HepG2 (cell line): ENCODE measurements around the gene TBCCD1. TPM values are rescaled to one million over a fixed set of nuclear protein-coding genes. Genes with fewer than 3 reads are reported as not detected.

ENCODE experiments used
- BORCS8-MEF2B ChIP-seq: sonication (generic); formaldehyde crosslinking; IDR thresholded peaks from 2 replicates; pipeline ENCODE4 v1.8.0; 2022; ENCODE audit warnings: mild to moderate bottlenecking, missing genetic modification reagents
- CBFB ChIP-seq: sonication (generic); formaldehyde crosslinking; IDR thresholded peaks from 2 replicates; pipeline ENCODE4 v1.4.0; 2020; ENCODE audit warnings: missing genetic modification reagents
- CENPT ChIP-seq: sonication (generic); formaldehyde crosslinking; IDR thresholded peaks from 2 replicates; pipeline ENCODE4 v1.8.0; 2022; ENCODE audit warnings: low read depth, mild to moderate bottlenecking, moderate library complexity, missing genetic modification reagents
- GPN1 ChIP-seq: sonication (generic); formaldehyde crosslinking; IDR thresholded peaks from 2 replicates; pipeline ENCODE4 v1.5.1; 2020; ENCODE audit warnings: missing genetic modification reagents, borderline replicate concordance
- HES4 ChIP-seq: sonication (generic); formaldehyde crosslinking; IDR thresholded peaks from 2 replicates; pipeline ENCODE4 v1.9.0; 2021; ENCODE audit warnings: mild to moderate bottlenecking, missing genetic modification reagents, borderline replicate concordance
- HNF1B ChIP-seq: sonication (generic); formaldehyde crosslinking; IDR thresholded peaks from 2 replicates; pipeline ENCODE4 v1.5.1; 2020; ENCODE audit warnings: mild to moderate bottlenecking, moderate library complexity, missing genetic modification reagents
- HOXA5 ChIP-seq: sonication (generic); formaldehyde crosslinking; IDR thresholded peaks from 2 replicates; pipeline ENCODE4 v1.4.0; 2020; ENCODE audit warnings: missing genetic modification reagents
- KLF6 ChIP-seq: IDR thresholded peaks from 2 replicates; pipeline ENCODE4 v1.8.0; 2016; ENCODE audit warnings: missing biosample characterization, missing genetic modification reagents
- PRMT3 ChIP-seq: sonication (generic); formaldehyde crosslinking; IDR thresholded peaks from 2 replicates; pipeline ENCODE4 v1.8.1; 2022; ENCODE audit warnings: low read depth, mild to moderate bottlenecking, moderate library complexity, missing genetic modification reagents, borderline replicate concordance
- RFX5 ChIP-seq: IDR thresholded peaks from 2 replicates; pipeline ENCODE4 v1.6.1; 2011; ENCODE audit warnings: low read depth, low read length, improper control_type of control experiment
- YEATS2 ChIP-seq: sonication (generic); formaldehyde crosslinking; IDR thresholded peaks from 2 replicates; pipeline ENCODE4 v1.4.0; 2020; ENCODE audit warnings: missing genetic modification reagents, borderline replicate concordance
- ZBTB42 ChIP-seq: sonication (generic); formaldehyde crosslinking; IDR thresholded peaks from 2 replicates; pipeline ENCODE4 v1.5.0; 2020; ENCODE audit warnings: mild to moderate bottlenecking, missing genetic modification reagents
- ZHX2 ChIP-seq, 2 experiments: sonication (generic) in 1 of 2; formaldehyde crosslinking in 1 of 2; IDR thresholded peaks; 2 replicates each; pipeline versions ENCODE4 v1.6.1 to v1.9.0; 2014 to 2022; ENCODE audit warnings: antibody characterized with exemption in 1 of 2, borderline replicate concordance in 1 of 2, inconsistent platforms in 1 of 2, low read depth in 1 of 2, missing genetic modification reagents in 1 of 2
- ZMYM4 ChIP-seq: sonication (generic); formaldehyde crosslinking; IDR thresholded peaks from 2 replicates; pipeline ENCODE4 v1.8.1; 2023; ENCODE audit warnings: mild to moderate bottlenecking, missing genetic modification reagents
- ZNF121 ChIP-seq: sonication (generic); formaldehyde crosslinking; IDR thresholded peaks from 2 replicates; pipeline ENCODE4 v1.5.0; 2020; ENCODE audit warnings: mild to moderate bottlenecking, missing genetic modification reagents
- ZNF598 ChIP-seq: sonication (generic); formaldehyde crosslinking; IDR thresholded peaks from 2 replicates; pipeline ENCODE4 v1.5.1; 2020; ENCODE audit warnings: mild to moderate bottlenecking, missing genetic modification reagents, borderline replicate concordance
- ZNF713 ChIP-seq: sonication (generic); formaldehyde crosslinking; IDR thresholded peaks from 2 replicates; pipeline ENCODE4 v1.4.0; 2020; ENCODE audit warnings: mild to moderate bottlenecking, missing genetic modification reagents
- ZNF839 ChIP-seq: sonication (generic); formaldehyde crosslinking; IDR thresholded peaks from 2 replicates; pipeline ENCODE4 v1.4.0; 2020; ENCODE audit warnings: missing genetic modification reagents, mild to moderate bottlenecking, borderline replicate concordance
- polyA plus RNA-seq, 8 experiments: library from polyadenylated mRNA; depleted of rRNA in 3 of 8; stranded (reverse) in 7 of 8; unstranded in 1 of 8; fragments of >200 nt; fragmentation: Illumina TruSeq in 4 of 8; extraction: Trizol in 4 of 8; gene quantifications; 2 replicates each; pipeline versions ENCODE4 v1.2.1 to v1.2.3, GENCODE V29; 2011 to 2016; ENCODE audit warnings: low read depth in 4 of 8, missing spikeins in 1 of 8, mixed read lengths in 1 of 8; ENCODE audit not compliant: insufficient read depth in 1 of 8
- total RNA-seq, 5 experiments: library from RNA; depleted of rRNA; stranded (reverse); fragments of >200 nt; fragmentation: Illumina TruSeq; extraction: Trizol; gene quantifications; 2 replicates each; pipeline ENCODE4 v1.2.3, GENCODE V29; 2016; ENCODE audit warnings: low read depth in 1 of 5
- TF ChIP-seq, protein P1 (sequence below): sonication (generic); formaldehyde crosslinking; IDR thresholded peaks from 2 replicates; pipeline ENCODE4 v1.5.0; 2020; ENCODE audit warnings: missing genetic modification reagents, mild to moderate bottlenecking, borderline replicate concordance
- TF ChIP-seq, protein P2 (sequence below): sonication (generic); formaldehyde crosslinking; IDR thresholded peaks from 2 replicates; pipeline ENCODE4 v1.8.1; 2023; ENCODE audit warnings: mild to moderate bottlenecking, inconsistent platforms, moderate library complexity, missing genetic modification reagents, borderline replicate concordance

TBCCD1 gene
- total and polyA plus RNA-seq, 2 of the 13 experiments (the other 11 are each of a cell fraction or from before 2014, with no cell fraction given), result 13.6 to 16.2 TPM

DNA sequence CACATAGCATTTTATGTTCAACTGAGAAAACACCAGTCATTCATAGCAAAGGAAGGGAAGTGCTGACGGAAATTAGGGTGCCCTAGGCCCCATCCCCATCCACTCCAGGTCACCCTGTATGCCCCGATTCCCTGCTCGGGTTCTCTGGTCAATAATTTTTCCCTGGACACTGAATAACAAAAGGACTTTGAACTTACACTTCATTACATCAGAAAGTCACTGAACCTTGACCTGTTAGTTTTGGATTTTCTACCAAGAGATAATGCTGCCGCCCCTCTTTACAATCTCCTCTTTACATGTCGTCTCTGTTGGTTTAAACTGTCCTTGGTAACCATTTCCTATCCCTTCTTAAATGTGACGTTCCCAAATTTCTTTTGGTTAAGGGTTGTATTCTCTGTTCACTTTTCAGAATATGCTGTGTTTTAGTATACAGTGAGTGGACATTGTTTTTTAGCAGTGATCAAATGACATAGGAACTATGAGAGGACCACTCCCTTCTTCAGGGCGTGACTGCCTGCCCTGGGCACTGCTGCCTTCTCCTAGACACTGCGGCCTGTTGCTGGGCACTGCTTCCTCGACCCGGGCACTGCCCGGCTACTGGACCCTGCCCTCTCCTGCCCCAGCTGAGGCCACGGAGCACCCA lies 32.1 kb upstream of the TBCCD1 start (continued):
- TF ChIP-seq ZBTB42 (CRISPR knock-in tag) (no peak), HES4 (CRISPR knock-in tag) (no peak), BORCS8-MEF2B (CRISPR knock-in tag) (no peak), ZNF121 (no peak), CENPT (CRISPR knock-in tag) (no peak), ZMYM4 (peak; percentile 66; the same call in 1 of the 2 replicates), YEATS2 (CRISPR knock-in tag) (peak; percentile 1; the same call in 1 of the 2 replicates), PRMT3 (CRISPR knock-in tag) (no peak), CBFB (CRISPR knock-in tag) (no peak), KLF6 (peak; percentile 62; the same call in 1 of the 2 replicates), ZNF598 (CRISPR knock-in tag) (0 out of 2 replicates have a peak, but pooled peaks have one; percentile 47), HNF1B (CRISPR knock-in tag) (peak; percentile 57; the same call in 1 of the 2 replicates), ZNF839 (no peak), ZNF713 (CRISPR knock-in tag) (no peak), RFX5 (no peak), ZHX2 (IDR thresholded peaks at IDR 0.05; ENCODE audit: low read depth) (0 out of 2 replicates have a peak, but pooled peaks have one; percentile 31), ZHX2 (CRISPR knock-in tag; IDR thresholded peaks at IDR 0.05; ENCODE audit: borderline replicate concordance) (no peak), HOXA5 (CRISPR knock-in tag) (peak; percentile 24; the same call in 1 of the 2 replicates), GPN1 (no peak)
- TF ChIP-seq, protein P1, sequence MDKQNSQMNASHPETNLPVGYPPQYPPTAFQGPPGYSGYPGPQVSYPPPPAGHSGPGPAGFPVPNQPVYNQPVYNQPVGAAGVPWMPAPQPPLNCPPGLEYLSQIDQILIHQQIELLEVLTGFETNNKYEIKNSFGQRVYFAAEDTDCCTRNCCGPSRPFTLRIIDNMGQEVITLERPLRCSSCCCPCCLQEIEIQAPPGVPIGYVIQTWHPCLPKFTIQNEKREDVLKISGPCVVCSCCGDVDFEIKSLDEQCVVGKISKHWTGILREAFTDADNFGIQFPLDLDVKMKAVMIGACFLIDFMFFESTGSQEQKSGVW (CRISPR knock-in tag), result no peak
- TF ChIP-seq, protein P2, sequence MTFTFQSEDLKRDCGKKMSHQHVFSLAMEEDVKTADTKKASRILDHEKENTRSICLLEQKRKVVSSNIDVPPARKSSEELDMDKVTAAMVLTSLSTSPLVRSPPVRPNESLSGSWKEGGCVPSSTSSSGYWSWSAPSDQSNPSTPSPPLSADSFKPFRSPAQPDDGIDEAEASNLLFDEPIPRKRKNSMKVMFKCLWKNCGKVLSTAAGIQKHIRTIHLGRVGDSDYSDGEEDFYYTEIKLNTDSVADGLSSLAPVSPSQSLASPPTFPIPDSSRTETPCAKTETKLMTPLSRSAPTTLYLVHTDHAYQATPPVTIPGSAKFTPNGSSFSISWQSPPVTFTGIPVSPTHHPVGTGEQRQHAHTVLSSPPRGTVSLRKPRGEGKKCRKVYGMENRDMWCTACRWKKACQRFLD (CRISPR knock-in tag), result no peak
